ENCODE results near the gene MARCHF5.
A peak's percentile ranks its signal among the peaks of the same experiment; 100 is the strongest.

Gene MARCHF5

GRCh38 chr10:92309272-92309671, 18.3 kb downstream of the MARCHF5 start:
- Histone ChIP-seq H3K27ac (no peak overlapping the region), H3K36me3 (peaks cover 22% of the 10 kb centered on the region), H3K4me3 (ENCODE audit: low read depth in 1 of 2, low read length in 1 of 2) (no peak overlapping the region), H3K4me1 (ENCODE audit: control insufficient read depth in 1 of 2, insufficient read depth in 1 of 2, low read depth in 1 of 2, low read length in 1 of 2) (no peaks in the 10 kb centered on the region), H3K9me3 (no peaks in the 10 kb centered on the region), H3K27me3 (no peaks in the 10 kb centered on the region)
- TF ChIP-seq, protein P1, sequence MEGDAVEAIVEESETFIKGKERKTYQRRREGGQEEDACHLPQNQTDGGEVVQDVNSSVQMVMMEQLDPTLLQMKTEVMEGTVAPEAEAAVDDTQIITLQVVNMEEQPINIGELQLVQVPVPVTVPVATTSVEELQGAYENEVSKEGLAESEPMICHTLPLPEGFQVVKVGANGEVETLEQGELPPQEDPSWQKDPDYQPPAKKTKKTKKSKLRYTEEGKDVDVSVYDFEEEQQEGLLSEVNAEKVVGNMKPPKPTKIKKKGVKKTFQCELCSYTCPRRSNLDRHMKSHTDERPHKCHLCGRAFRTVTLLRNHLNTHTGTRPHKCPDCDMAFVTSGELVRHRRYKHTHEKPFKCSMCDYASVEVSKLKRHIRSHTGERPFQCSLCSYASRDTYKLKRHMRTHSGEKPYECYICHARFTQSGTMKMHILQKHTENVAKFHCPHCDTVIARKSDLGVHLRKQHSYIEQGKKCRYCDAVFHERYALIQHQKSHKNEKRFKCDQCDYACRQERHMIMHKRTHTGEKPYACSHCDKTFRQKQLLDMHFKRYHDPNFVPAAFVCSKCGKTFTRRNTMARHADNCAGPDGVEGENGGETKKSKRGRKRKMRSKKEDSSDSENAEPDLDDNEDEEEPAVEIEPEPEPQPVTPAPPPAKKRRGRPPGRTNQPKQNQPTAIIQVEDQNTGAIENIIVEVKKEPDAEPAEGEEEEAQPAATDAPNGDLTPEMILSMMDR (IDR thresholded peaks at IDR 0.05): no peak

DNA sequence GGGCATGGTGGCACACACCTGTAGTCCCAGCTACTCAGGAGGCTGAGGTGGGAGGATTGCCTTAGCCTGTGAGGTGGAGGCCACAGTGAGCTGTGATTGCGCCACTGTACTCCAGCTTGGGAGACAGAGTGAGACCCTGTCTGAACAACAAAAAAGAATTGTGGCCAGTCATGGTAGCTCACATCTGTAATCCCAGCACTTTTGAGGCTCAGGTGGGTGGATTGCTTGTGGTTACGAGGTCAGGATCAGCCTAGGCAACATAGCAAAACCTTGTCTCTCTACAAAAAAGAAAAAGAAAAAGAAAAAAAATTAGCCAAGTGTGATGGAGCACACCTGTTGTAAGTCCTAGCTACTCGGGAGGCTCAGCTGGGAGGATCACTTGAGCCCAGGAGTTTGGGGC, 22.8 kb downstream of the MARCHF5 start:
- Histone ChIP-seq H3K9me3 (no peaks in the 10 kb centered on the region), H3K36me3 (peaks cover 27% of the 10 kb centered on the region), H3K27me3 (no peaks in the 10 kb centered on the region), H3K27ac (no peak overlapping the region), H3K4me1 (ENCODE audit: control insufficient read depth in 1 of 2, insufficient read depth in 1 of 2, low read depth in 1 of 2, low read length in 1 of 2) (no peaks in the 10 kb centered on the region), H3K4me3 (ENCODE audit: low read depth in 1 of 2, low read length in 1 of 2) (no peak overlapping the region)
- TF ChIP-seq, protein P1 (IDR thresholded peaks at IDR 0.05): no peak

- peaks cover 19% of the 10 kb centered on the region for H3K36me3 ChIP-seq
- no peaks in the 10 kb centered on the region for H3K4me1 ChIP-seq (ENCODE audit: control insufficient read depth in 1 of 2, insufficient read depth in 1 of 2, low read depth in 1 of 2, low read length in 1 of 2)
- H3K27ac ChIP-seq: no peak overlapping the region
- no peaks in the 10 kb centered on the region for H3K27me3 ChIP-seq
- no peaks in the 10 kb centered on the region for H3K9me3 ChIP-seq
- TF ChIP-seq, protein P1 (IDR thresholded peaks at IDR 0.05): no peak
- no peak overlapping the region for H3K4me3 ChIP-seq (ENCODE audit: low read depth in 1 of 2, low read length in 1 of 2)
These were observed 25.6 kb downstream of the MARCHF5 start for GRCh38 chr10:92316610-92317009.

DNA sequence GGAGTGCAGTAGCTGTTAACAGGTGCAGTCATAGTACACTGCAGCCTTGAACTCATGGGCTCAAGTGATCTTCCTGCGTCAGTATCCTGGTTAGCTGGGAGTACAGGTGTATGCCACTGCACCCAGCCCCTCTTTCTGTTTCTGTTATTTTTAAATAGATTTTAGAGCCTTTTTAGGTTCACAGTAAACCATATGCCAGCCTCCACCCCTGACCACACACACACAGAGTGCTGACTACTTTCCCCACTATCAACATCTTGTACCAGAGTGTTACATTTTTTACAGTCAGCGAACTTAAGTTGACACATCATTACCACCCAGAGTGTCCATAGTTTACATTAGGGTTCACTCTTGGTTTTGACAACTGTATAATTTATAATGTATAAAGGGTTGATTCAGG, 32.1 kb downstream of the MARCHF5 start:
- TF ChIP-seq, protein P1 (IDR thresholded peaks at IDR 0.05): no peak
- Histone ChIP-seq H3K4me3 (ENCODE audit: low read depth in 1 of 2, low read length in 1 of 2) (no peak overlapping the region), H3K27ac (no peak overlapping the region), H3K9me3 (no peaks in the 10 kb centered on the region), H3K27me3 (no peaks in the 10 kb centered on the region), H3K36me3 (no peaks in the 10 kb centered on the region), H3K4me1 (ENCODE audit: control insufficient read depth in 1 of 2, insufficient read depth in 1 of 2, low read depth in 1 of 2, low read length in 1 of 2) (peaks cover 14% of the 10 kb centered on the region in 2 experiments)

GRCh38 chr10:92327445-92328433, 36.8 kb downstream of the MARCHF5 start:
- Histone ChIP-seq H3K27ac (peak overlapping the region; percentile 58), H3K9me3 (no peaks in the 10 kb centered on the region), H3K4me3 (ENCODE audit: low read depth in 1 of 2, low read length in 1 of 2) (no peak overlapping the region), H3K4me1 (ENCODE audit: control insufficient read depth in 1 of 2, insufficient read depth in 1 of 2, low read depth in 1 of 2, low read length in 1 of 2) (peaks cover 30 to 34% of the 10 kb centered on the region in 2 experiments), H3K36me3 (no peaks in the 10 kb centered on the region), H3K27me3 (no peaks in the 10 kb centered on the region)
- TF ChIP-seq, protein P1 (IDR thresholded peaks at IDR 0.05): no peak
